Body of pancreas (tissue), 4 donors: ENCODE results near the gene GIT1. TPM values are rescaled to one million over a fixed set of nuclear protein-coding genes. Genes with fewer than 3 reads are reported as not detected.
A peak's percentile ranks its signal among the peaks of the same experiment; 100 is the strongest.

Experiments
- ATAC-seq: fragments of 150-250 bp; one replicate; pipeline ENCODE4 v1.9.1; 2016
- DNase-seq, 4 donors: peaks; one replicate each; pipeline ENCODE4 v3.0.0-alpha.2; 2019
- H3K27ac ChIP-seq, 4 donors: fragments of 200-600 bp; sonication (generic); 1 replicate in 3 of 4; 2 replicates in 1 of 4; pipeline versions ENCODE4 v1.5.1 to v1.6.1; 2016 to 2019; ENCODE audit warnings: mild to moderate bottlenecking in 1 of 4, mixed read lengths in 1 of 4, moderate library complexity in 1 of 4
- H3K27me3 ChIP-seq, 2 donors: fragments of 200-600 bp; sonication (generic); one replicate each; pipeline ENCODE4 v1.6.0; 2016; ENCODE audit warnings: mild to moderate bottlenecking in 1 of 2
- H3K36me3 ChIP-seq, 2 donors: fragments of 200-600 bp; sonication (generic); replicated peaks in 1 of 2; 2 replicates each; pipeline ENCODE4 v1.5.1; 2016; ENCODE audit warnings: low read depth in 2 of 2; ENCODE audit not compliant: insufficient read depth in 1 of 2
- H3K4me1 ChIP-seq: fragments of 200-600 bp; sonication (generic); one replicate; pipeline ENCODE4 v1.6.0; 2016
- H3K4me3 ChIP-seq, 2 donors: fragments of 200-600 bp; sonication (generic); 1 replicate in 1 of 2; 2 replicates in 1 of 2; pipeline ENCODE4 v1.5.1; 2016 to 2019
- H3K9me3 ChIP-seq, 3 donors: fragments of 200-600 bp; sonication (generic); 1 replicate in 2 of 3; 2 replicates in 1 of 3; pipeline ENCODE4 v1.5.1; 2016
- POLR2A ChIP-seq, 3 donors: fragments of 450-650 bp; IDR thresholded peaks; one replicate each; pipeline ENCODE4 v1.6.1; 2016; ENCODE audit warnings: antibody characterized with exemption in 3 of 3, mild to moderate bottlenecking in 2 of 3
- WGBS, 2 donors: methylation state at CpG; one replicate each; pipeline ENCODE4 v1.1.5; 2017; 5-methylcytosine and 5-hydroxymethylcytosine counted together
- intact Hi-C: fragments of 100-400 bp; cut with DNase I; formaldehyde crosslinking; loops from one replicate; pipeline ENCODE4 v1.15.1; 2023
- total RNA-seq, 2 donors: library from RNA; depleted of rRNA; stranded (reverse); fragments of >200 nt; gene quantifications; one replicate each; pipeline ENCODE4 v1.1.0, GENCODE V29; 2016
- TF ChIP-seq, protein P1 (sequence below), 7 experiments: fragments of 450-650 bp in 4 of 7; fragments of 200-600 bp in 3 of 7; sonication (generic) in 3 of 7; IDR thresholded peaks; one replicate each; pipeline ENCODE4 v1.5.1; 2016 to 2019; ENCODE audit warnings: antibody characterized with exemption in 7 of 7

Gene GIT1
- total RNA-seq, 2 donors from 2014 or later, result 26.7 to 34.3 TPM

DNA sequence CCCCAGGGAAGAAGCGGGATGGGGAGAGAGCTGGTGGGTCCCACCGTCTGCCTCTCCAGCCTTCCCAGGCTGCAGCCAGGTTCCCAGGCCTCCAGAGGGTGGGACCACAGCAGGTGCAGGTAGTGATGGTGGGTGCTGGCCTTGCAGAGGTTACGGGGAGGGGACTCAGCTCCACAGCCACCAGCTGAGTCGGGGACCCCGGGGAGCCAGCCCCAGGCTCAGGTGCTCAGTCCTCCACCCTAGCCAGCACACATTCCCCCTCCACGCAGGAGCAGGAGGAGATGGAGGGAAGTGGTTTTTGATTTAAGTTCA is 15.9 kb downstream of the GIT1 start:
- WGBS, 2 donors, result 71 to 75% methylated on average over 3 to 6 of the region's 6 CpGs
- intact Hi-C loops, result no loop called here
- Histone ChIP-seq H3K27me3 (no peaks in the 10 kb centered on the region), H3K4me3 (no peak overlapping the region), H3K4me1 (peaks cover 48% of the 10 kb centered on the region), H3K27ac (no peak overlapping the region), H3K9me3 (no peaks in the 10 kb centered on the region), H3K36me3 (peaks cover 0 to 3% of the 10 kb centered on the region in 2 donors)
- ATAC-seq (no peak), DNase-seq (peak in 2 of 4 donors; percentile 2 to 10)
- TF ChIP-seq, protein P1, sequence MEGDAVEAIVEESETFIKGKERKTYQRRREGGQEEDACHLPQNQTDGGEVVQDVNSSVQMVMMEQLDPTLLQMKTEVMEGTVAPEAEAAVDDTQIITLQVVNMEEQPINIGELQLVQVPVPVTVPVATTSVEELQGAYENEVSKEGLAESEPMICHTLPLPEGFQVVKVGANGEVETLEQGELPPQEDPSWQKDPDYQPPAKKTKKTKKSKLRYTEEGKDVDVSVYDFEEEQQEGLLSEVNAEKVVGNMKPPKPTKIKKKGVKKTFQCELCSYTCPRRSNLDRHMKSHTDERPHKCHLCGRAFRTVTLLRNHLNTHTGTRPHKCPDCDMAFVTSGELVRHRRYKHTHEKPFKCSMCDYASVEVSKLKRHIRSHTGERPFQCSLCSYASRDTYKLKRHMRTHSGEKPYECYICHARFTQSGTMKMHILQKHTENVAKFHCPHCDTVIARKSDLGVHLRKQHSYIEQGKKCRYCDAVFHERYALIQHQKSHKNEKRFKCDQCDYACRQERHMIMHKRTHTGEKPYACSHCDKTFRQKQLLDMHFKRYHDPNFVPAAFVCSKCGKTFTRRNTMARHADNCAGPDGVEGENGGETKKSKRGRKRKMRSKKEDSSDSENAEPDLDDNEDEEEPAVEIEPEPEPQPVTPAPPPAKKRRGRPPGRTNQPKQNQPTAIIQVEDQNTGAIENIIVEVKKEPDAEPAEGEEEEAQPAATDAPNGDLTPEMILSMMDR (IDR thresholded peaks at IDR 0.05), result no peak
- no peak for TF ChIP-seq POLR2A (IDR thresholded peaks at IDR 0.05)

DNA sequence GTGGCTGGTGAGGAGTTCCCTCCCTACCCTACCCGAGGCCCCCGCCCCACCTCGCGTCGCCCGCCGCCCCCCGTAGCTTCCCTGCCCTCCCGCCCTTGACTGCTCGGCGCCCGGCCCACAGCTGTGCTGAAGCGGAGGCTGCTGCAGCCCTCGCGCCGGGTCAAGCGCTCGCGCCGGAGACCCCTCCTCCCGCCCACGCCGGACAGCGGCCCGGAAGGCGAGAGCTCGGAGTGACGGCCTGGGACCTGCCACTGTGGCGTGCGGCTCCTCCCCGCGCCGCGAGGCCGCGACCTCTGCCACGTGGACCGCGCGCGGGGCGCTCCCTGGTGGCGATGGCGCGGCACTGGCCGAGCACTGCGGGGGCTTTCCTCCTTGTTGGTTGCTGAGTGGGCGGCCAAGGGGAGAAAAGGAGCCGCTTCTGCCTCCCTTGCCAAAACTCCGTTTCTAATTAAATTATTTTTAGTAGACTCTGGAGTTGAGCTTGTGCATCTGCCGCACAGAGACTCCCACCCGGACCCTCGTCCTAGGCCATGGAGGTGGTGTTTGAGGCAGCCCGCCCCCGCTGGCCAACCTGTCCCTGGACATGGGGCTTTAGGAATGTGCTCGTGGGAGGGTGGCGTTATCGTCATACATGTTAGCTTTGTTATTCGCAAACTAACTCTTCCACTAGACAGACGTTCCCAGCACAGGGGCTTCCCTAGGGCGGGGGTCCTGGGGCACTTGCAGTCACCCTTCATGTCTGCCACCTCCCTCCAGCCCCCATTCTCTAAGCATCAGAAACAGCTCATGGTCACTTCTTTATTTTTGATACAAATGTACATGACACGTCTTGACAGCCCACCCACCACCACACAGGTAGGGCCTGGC is 16.5 kb downstream of the GIT1 start:
- no peak overlapping the region for H3K4me3 ChIP-seq
- DNase-seq (peak; percentile 55 to 73 (median 62)), ATAC-seq (peak; percentile 39)
- H3K27ac ChIP-seq, result peak overlapping the region in 2 of 4 donors; percentile 36 to 37
- peaks cover 0 to 3% of the 10 kb centered on the region in 2 donors for H3K36me3 ChIP-seq
- intact Hi-C loops, result no loop called here
- 33 to 79% methylated on average over 4 to 49 of the region's 62 CpGs for WGBS, 2 donors
- H3K27me3 ChIP-seq, result no peaks in the 10 kb centered on the region
- H3K4me1 ChIP-seq, result peaks cover 49% of the 10 kb centered on the region
- TF ChIP-seq POLR2A (IDR thresholded peaks at IDR 0.05), result no peak
- TF ChIP-seq, protein P1 (IDR thresholded peaks at IDR 0.05), result peak; percentile 57 to 73 (median 65)
- H3K9me3 ChIP-seq, result no peaks in the 10 kb centered on the region

DNA sequence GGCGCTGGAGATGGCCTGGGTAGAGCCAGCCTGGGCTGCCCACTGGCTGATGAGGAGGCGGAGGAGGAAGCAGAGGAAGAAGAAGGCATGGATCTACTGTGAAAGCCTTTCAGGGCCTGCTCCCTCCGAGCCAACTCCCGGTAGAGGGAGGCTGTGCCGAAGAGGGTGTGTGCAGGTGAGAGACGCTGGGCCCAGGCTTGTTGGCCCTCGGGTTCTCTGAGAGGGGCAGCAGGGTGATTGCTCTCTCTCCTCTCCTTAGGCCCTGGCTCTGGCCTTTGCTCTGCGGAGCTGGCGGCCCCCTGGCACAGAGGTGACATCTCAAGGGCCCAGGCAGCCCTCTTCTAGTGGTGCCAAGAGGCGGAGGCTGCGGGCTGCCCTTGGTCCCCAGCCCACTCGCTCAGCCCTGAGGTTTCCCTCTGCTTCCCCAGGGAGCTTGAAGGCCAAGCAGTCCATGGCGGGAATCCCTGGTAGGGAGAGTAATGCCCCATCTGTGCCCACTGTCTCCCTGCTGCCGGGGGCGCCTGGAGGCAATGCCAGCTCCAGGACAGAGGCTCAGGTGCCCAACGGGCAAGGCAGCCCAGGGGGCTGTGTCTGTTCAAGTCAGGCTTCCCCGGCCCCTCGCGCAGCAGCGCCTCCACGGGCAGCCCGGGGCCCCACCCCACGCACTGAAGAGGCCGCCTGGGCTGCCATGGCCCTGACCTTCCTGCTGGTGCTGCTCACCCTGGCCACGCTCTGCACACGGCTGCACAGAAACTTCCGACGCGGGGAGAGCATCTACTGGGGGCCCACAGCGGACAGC is 17.4 kb downstream of the GIT1 start:
- TF ChIP-seq, protein P1 (IDR thresholded peaks at IDR 0.05), result no peak
- TF ChIP-seq POLR2A (IDR thresholded peaks at IDR 0.05), result no peak
- no peaks in the 10 kb centered on the region for H3K27me3 ChIP-seq
- peaks cover 57% of the 10 kb centered on the region for H3K4me1 ChIP-seq
- WGBS, 2 donors, result 43 to 80% methylated on average over 6 to 30 of the region's 30 CpGs
- H3K4me3 ChIP-seq, result no peak overlapping the region
- intact Hi-C loops, result no loop called here
- no peak for ATAC-seq
- DNase-seq, result peak; percentile 8 to 28 (median 18)
- peaks cover 0 to 3% of the 10 kb centered on the region in 2 donors for H3K36me3 ChIP-seq
- H3K27ac ChIP-seq, result peak overlapping the region in 2 of 4 donors; percentile 36 to 37
- no peaks in the 10 kb centered on the region for H3K9me3 ChIP-seq

DNA sequence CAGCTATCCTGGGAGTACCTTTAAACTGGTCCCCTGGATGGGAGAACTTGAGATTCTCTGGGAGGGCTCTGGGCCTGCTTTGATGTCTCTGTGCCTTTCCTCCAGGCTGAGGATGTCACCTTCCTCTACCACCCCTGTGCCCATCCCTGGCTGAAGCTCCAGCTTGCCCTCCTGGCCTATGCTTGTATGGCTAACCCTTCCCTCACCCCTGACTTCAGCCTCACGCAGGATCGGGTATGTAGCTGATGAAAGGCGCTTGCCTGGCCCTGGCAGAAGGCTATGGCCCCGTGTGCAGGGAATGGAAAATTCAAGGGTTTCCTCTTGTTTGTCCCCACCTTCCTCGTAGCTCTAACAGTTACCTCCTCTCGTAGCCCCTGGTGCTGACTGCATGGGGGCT is 18.0 kb downstream of the GIT1 start:
- Histone ChIP-seq H3K36me3 (peaks cover 0 to 3% of the 10 kb centered on the region in 2 donors), H3K4me3 (no peak overlapping the region), H3K9me3 (no peaks in the 10 kb centered on the region), H3K27ac (no peak overlapping the region), H3K27me3 (no peaks in the 10 kb centered on the region), H3K4me1 (peaks cover 59% of the 10 kb centered on the region)
- peak in 1 of 4 donors; percentile 3 for DNase-seq
- TF ChIP-seq, protein P1 (IDR thresholded peaks at IDR 0.05), result no peak
- no peak for TF ChIP-seq POLR2A (IDR thresholded peaks at IDR 0.05)
- 91% methylated on average over 6 of the region's 6 CpGs for WGBS, 2 donors
- intact Hi-C loops, result no loop called here
- no peak for ATAC-seq
